HG03354 (cell line): Measurements from ENCODE around the gene SLIT1.

Experiments
- ATAC-seq: cut with Tn5 transposase; IDR thresholded peaks from one replicate; pipeline ENCODE4 v1.9.1; 2021; ENCODE audit warnings: mild to moderate bottlenecking; ENCODE audit not compliant: unreplicated experiment, poor library complexity, severe bottlenecking

The SLIT1 gene

GRCh38 chr10:97123765-97124164, 62.0 kb downstream of the SLIT1 start:
- ATAC-seq: no peak

DNA sequence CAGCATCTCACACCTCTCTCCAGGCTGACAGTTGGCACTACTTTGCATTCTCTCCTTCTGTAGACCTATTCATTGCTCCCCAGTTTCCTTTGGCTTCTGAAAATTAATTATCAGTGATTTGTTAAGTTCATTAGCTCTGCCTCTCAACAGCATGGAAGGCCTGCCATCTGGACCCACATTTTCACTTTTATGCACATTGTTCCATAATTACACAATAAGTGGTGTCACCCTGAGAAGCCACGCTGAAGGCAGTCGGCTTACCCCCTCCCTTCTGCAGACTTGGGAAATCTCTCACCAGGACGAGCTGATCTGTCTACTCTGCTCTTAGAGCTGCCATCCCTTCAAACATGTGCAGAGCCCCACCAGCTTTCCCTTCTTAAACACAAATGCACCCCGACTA, 64.7 kb downstream of the SLIT1 start:
- ATAC-seq: no peak

- ATAC-seq: no peak
Measured at GRCh38 chr10:97120370-97120769, 65.4 kb downstream of the SLIT1 start.

GRCh38 chr10:97119058-97119745, 66.6 kb downstream of the SLIT1 start:
- ATAC-seq: no peak

GRCh38 chr10:97117372-97117771, 68.4 kb downstream of the SLIT1 start:
- no peak for ATAC-seq

DNA sequence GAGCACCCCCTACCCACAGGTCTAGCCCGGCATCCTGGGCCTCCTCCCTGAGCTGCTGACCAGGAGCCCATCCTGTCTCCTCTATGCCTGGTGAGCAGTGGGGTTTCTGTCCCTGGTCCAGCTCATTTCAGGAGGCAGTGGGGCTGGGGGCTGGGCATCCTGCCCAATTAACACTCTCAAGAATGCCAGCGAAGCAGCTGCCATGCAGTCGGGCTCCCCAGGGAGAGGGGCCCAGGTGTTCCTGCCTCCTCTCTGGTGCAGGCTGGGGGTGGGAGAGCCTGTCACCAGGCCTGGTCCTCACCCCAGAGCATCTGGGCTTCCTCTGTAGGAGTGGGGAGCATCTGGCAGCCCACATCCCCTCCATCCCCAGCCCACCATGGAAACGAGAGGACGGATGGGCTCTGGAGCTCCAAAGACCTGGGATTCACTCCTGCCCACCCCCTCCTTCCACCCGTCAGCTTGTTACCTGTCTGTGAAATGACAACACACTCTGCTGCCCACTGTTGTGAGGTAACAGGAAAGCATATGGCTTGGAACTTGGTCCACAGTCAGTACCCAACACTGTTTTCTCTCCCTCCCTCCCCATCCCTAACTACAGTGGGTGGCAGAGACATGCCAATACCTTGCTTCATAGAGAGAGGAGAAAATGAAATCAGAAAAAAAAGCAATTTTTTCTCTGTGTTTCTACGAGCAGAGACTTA, 69.1 kb downstream of the SLIT1 start:
- ATAC-seq: no peak

- ATAC-seq: no peak
Measured at GRCh38 chr10:97115846-97116245, 69.9 kb downstream of the SLIT1 start.

- ATAC-seq: no peak
Measured at GRCh38 chr10:97111615-97112014, 74.1 kb downstream of the SLIT1 start.

DNA sequence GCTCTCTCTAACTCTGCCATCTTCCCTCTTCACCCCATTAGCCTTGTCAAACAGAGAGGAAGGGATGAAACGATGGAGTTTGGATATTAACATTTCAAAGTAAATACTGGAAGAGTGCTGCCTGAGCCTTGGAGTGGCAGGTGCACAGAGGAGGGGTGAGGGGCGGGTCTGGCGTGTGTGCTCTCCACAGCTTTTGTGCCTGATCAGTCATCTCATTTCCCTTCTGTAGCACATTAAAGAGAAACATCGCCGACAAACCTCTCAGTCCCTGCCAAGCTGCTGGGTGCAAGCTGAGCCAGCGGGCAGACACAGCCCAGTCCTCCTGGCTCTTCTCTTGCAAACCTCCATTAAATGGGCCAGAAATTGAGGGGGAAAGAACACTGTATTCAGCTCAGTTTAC, 76.2 kb downstream of the SLIT1 start:
- ATAC-seq: no peak

- no peak for ATAC-seq
Measured at GRCh38 chr10:97107551-97107950, 78.2 kb downstream of the SLIT1 start.

- no peak for ATAC-seq
Measured at GRCh38 chr10:97106207-97106606, 79.6 kb downstream of the SLIT1 start.

- ATAC-seq: no peak
Measured at GRCh38 chr10:97105303-97105702, 80.5 kb downstream of the SLIT1 start.

GRCh38 chr10:97103316-97104080, 82.3 kb downstream of the SLIT1 start:
- no peak for ATAC-seq

GRCh38 chr10:97102441-97102840, 83.3 kb downstream of the SLIT1 start:
- no peak for ATAC-seq

- no peak for ATAC-seq
Measured at GRCh38 chr10:97101166-97101940, 84.4 kb downstream of the SLIT1 start.

- ATAC-seq: no peak
Measured at GRCh38 chr10:97100657-97101056, 85.1 kb downstream of the SLIT1 start.

GRCh38 chr10:97099868-97100267, 85.9 kb downstream of the SLIT1 start:
- no peak for ATAC-seq

- no peak for ATAC-seq
Measured at GRCh38 chr10:97099089-97099488, 86.7 kb downstream of the SLIT1 start.

DNA sequence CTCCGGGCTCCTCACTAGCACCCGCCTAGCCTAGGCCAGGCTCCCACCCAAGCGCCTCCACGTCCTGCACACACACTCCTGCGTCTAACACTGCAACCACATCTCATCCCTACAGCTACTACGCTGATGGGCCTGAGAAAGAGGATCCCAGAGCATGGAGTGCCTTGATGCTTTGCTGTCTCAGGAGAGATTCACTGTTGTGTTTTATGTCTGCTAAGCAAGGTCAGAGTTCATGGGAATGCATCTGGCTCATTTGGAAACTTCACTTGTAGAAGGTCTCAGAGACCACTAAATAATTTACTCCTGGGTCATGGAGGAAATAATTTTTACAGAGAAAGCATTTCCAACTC, 88.7 kb downstream of the SLIT1 start:
- no peak for ATAC-seq
